ENCODE results near the gene KCNE3. TPM values are rescaled to one million over a fixed set of nuclear protein-coding genes. Genes with fewer than 3 reads are reported as not detected.

Gene KCNE3
- total RNA-seq, 3 donors from 2014 or later = 8.5 to 27.5 (median 23.4) TPM

GRCh38 chr11:74447720-74448119, 19.6 kb downstream of the KCNE3 start:
- Histone ChIP-seq H3K4me3 (no peak overlapping the region), H3K9me3 (no peaks in the 10 kb centered on the region), H3K4me1 (ENCODE audit: low read depth) (peaks cover 22% of the 10 kb centered on the region), H3K36me3 (ENCODE audit: low read depth) (no peaks in the 10 kb centered on the region)
- intact Hi-C loops (cut with DNase I, micrococcal nuclease) = loop anchor here (5.0 to 10.0 kb wide), 3 partner anchors 60 to 193 kb away; no protein-coding TSS in a partner anchor
- no peak for DNase-seq
- no peak for ATAC-seq
- no peak for TF ChIP-seq CTCF (IDR thresholded peaks at IDR 0.05)

DNA sequence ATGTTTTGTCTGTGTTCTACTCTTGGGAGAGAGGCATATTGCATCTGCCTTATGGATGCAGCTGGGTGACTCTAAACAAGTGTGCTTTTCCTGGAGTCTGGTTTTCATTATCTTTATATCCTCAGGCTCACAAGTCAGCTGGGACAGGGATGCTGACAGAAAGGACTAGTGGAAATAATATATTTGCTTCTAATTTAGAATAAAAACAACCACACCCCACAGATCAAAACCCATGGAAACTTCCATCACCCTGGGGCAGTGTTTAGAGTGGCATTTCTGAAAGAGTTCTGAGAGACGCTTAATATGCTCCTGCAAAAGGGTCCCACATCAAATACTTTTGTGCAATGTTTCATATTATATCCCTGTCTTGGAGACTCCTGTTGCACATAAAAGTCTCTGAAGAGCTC, 20.8 kb downstream of the KCNE3 start:
- Histone ChIP-seq H3K4me1 (ENCODE audit: low read depth) (peaks cover 27% of the 10 kb centered on the region), H3K4me3 (no peak overlapping the region), H3K9me3 (no peaks in the 10 kb centered on the region), H3K36me3 (ENCODE audit: low read depth) (no peaks in the 10 kb centered on the region)
- TF ChIP-seq CTCF (IDR thresholded peaks at IDR 0.05) = no peak
- intact Hi-C loops (cut with DNase I, micrococcal nuclease) = loop anchor here (5.0 to 10.0 kb wide), 3 partner anchors 59 to 192 kb away; no protein-coding TSS in a partner anchor
- ATAC-seq (no peak), DNase-seq (no peak)

GRCh38 chr11:74444173-74444826, 23.0 kb downstream of the KCNE3 start:
- DNase-seq (no peak), ATAC-seq (peak; percentile 30)
- peaks cover 27% of the 10 kb centered on the region for H3K4me1 ChIP-seq (ENCODE audit: low read depth)
- H3K36me3 ChIP-seq (ENCODE audit: low read depth) = no peaks in the 10 kb centered on the region
- H3K4me3 ChIP-seq = no peak overlapping the region
- no peaks in the 10 kb centered on the region for H3K9me3 ChIP-seq
- intact Hi-C loops (cut with DNase I, micrococcal nuclease) = loop anchor here in 1 of 2 donors (10.0 kb wide), 1 partner anchor 189 kb away; no protein-coding TSS in a partner anchor
- TF ChIP-seq CTCF (IDR thresholded peaks at IDR 0.05) = no peak

DNA sequence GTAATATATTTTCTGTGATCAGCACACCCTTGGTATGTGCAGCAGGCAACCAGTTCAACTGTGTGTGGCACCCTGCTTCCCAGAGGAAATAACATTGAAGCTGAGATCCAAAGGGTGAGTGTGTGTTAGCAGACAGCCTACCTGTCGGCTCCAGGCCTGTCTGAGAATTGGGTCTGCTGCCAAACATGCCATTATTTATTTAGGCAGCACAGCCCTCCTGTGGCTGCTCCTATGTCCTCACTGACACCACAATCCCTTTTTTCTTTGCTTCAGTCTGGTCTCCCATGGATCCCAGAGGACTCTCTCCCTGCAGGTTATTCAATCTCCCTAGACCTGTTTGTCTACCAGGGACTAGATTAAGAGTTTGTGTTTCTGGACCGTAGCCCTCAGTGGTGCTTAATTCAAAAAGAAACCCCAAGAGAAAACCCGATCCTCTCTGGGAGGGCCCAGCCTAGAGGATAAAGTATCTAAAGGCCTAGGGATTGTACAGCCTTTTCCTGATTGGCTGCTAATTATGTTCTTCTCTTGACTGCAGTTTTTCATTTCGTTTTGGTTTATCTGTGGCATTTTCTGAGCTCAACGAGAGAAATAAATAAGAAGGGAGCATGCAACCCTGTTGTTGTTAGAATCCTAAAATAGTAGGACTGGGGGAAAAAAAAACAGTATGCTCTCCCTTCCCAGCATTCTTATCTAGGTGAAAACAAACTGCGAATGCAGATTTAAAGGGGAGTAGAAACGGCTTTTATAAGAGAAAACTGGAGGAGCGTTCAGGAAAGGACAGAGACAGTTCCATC, 24.1 kb downstream of the KCNE3 start:
- intact Hi-C loops (cut with DNase I, micrococcal nuclease) = loop anchor here in 1 of 2 donors (10.0 kb wide), 1 partner anchor 188 kb away; no protein-coding TSS in a partner anchor
- no peak overlapping the region for H3K4me3 ChIP-seq
- peaks cover 27% of the 10 kb centered on the region for H3K4me1 ChIP-seq (ENCODE audit: low read depth)
- ATAC-seq = peak; percentile 77
- peak in 2 of 3 donors; percentile 46 to 65 for DNase-seq
- H3K9me3 ChIP-seq = no peaks in the 10 kb centered on the region
- no peaks in the 10 kb centered on the region for H3K36me3 ChIP-seq (ENCODE audit: low read depth)
- TF ChIP-seq CTCF (IDR thresholded peaks at IDR 0.05) = no peak

GRCh38 chr11:74442636-74443035, 24.7 kb downstream of the KCNE3 start:
- no peak for TF ChIP-seq CTCF (IDR thresholded peaks at IDR 0.05)
- Histone ChIP-seq H3K36me3 (ENCODE audit: low read depth) (no peaks in the 10 kb centered on the region), H3K4me3 (no peak overlapping the region), H3K4me1 (ENCODE audit: low read depth) (peaks cover 27% of the 10 kb centered on the region), H3K9me3 (no peaks in the 10 kb centered on the region)
- ATAC-seq (peak; percentile 94), DNase-seq (no peak)
- intact Hi-C loops (cut with DNase I, micrococcal nuclease) = loop anchor here in 1 of 2 donors (10.0 kb wide), 1 partner anchor 188 kb away; no protein-coding TSS in a partner anchor

Data from mucosa of descending colon (tissue), 3 donors.